ENCODE measurements around the gene CCDC12.

Gene CCDC12

DNA sequence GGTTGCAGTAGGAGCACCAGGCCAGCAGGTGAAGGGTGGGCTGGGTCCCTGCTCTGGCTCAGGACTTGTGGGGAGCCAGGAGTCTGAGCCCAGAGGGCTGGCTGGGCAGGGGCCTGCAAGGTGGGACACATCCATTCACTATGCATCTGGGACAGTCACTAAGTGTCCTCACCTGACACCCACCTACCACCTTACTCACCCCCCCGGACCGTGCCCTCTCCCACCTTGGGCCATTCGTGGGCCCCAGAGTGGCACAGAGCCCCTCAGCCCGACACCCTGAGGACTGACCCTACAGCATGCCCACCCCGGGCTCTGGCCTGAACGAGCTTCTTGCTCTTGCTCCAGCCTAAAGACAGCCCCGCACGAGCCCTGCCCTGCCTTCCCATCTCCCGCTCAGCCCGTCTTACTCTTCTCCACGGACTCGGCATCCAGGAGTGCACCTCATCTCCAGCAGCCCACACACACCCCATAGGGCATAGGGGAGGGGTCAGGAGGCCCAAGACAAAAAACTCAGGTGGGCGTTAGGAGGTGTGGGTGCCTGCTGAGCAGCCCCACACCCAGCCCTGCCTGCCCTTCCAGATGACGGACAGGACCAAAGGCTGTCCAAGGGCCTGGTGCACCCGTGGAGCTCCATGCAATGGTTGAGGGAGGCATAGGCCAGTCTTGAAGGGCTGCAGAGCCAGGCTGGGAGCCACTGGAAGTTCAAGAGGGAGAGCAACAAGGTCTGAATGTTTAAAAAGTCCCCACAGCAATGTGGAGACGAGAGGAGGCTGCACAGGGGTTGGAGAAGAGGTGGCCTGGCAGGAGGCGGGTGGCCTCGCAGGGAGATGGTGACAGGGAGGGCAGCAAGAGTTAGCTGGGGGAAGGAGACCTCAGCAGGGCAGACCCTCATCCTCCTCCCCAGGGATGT is 72.0 kb downstream of the CCDC12 start:
- DNase-seq (ENCODE audit: low read depth) = no peak

DNA sequence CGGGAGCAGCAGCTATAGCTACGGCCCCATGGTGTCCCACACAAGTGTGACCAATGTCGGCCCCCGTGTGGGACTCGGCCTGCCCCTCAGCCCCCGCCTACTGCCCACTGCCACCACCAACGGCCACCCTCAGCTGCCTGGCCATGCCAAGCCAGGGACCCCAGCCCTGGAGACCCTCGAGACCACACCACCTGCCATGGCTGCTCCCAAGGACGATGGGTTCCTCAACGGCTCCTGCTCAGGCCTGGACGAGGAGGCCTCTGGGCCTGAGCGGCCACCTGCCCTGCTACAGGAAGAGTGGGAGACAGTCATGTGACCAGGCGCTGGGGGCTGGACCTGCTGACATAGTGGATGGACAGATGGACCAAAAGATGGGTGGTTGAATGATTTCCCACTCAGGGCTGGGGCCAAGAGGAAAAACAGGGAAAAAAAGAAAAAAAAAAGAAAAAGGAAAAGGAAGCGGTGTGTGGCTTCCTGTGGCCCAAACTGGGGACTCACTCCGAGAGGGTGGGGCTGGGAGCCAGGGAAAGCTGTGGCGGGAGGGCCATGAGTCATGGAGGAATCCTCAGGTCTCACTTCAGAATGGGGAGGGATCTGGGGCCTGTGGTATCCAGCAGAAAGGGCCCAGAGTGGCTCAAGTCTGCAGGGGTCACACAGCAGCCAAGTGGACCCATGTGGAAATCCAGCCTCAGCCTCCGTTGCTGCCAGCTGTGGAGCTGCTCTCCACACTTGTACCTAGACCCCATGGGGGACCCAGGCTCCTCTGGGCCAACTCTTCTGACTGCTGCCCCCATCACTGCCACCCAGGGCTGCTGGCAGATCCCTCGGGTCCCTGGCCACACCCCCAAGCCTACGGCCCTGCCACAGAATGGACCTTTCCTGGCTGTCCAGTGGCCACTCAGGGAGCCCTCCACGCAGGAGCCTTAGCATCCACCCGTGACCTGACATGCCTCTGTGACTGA is 72.9 kb downstream of the CCDC12 start:
- DNase-seq (ENCODE audit: low read depth) = peak; percentile 60

DNA sequence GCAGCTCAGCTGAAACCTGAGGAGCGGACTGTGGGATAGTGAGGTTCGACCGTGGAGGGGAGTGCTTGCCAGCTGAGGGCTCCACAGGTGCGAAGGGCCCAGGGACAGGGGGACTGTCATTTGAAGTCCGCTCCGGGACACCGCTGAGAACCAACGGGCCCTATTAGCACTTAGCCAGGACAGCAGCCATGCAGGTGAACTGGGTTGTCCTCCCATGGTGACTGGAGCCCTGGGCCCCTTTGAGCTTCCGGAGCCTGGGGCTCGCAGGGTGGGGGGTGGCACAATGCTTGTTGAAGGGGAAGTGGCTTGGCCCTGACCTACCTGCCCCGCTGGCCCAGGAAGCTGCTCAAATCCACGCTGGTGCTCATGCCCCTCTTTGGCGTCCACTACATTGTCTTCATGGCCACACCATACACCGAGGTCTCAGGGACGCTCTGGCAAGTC is 74.3 kb downstream of the CCDC12 start:
- no peak for DNase-seq (ENCODE audit: low read depth)

DNA sequence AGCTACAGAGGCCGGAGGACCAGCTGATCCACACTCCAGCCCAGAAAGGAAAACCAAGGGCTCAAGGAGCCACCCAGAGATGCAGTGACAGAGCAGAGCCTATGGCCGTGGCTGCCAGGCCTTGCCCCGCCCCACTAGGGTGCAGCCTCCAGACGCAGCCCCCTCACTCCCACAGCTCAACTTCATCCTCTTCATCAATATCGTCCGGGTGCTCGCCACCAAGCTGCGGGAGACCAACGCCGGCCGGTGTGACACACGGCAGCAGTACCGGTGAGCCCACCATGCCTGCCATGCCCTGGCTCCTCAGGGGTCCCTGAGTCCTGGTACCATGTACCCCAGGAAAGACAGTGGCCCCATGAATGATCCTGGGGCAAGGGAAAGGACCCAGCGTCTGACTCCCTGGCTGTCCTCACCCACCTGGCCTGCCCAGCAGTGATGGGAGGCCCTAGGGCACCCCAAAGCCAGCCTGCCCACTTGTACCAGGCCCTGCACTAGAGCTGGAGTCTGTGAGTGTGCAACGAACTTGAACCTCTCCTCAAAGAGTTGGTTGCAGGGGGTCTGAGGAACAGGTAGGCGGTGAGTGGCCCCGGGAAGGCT is 74.9 kb downstream of the CCDC12 start:
- no peak for DNase-seq (ENCODE audit: low read depth)

DNA sequence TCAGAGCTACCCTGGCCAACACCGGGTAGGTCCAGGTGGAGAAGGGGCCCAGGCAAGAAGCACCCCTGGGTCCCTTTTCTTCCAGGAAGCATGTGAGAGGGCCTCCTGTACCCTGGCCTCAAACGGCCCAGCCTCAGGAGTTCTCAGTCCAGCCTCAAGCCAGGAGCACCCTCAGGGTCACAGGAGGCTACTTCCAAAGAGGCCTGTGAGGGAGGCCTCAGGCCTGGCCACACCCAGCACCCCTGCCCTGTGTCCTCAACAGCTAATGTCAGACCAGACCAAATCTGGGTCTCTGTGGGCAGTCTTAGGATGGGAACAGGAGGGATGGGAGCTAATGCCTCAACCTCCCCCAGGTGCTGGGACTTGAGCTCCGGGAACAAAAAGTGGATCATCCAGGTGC is 75.5 kb downstream of the CCDC12 start:
- DNase-seq (ENCODE audit: low read depth) = no peak

DNA sequence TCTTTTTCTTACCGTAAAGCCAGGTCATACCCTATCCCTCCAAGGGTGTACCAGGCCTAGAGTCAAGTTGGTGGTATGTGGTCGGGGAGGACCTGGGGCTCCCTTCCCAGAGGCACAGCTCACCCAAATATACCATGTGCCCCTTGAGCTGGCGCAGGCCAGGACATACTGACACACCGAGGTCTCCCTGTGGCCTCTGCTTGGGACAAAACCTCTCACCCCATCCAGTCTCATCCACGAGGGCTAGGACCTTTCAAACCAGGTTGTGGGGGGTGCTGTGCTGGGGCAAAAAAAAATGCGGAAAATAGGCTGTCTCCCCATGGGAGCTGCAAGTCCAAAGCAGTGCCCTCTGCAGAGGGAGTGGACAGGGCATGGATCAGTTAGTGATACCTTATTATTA is 76.2 kb downstream of the CCDC12 start:
- DNase-seq (ENCODE audit: low read depth) = no peak

DNA sequence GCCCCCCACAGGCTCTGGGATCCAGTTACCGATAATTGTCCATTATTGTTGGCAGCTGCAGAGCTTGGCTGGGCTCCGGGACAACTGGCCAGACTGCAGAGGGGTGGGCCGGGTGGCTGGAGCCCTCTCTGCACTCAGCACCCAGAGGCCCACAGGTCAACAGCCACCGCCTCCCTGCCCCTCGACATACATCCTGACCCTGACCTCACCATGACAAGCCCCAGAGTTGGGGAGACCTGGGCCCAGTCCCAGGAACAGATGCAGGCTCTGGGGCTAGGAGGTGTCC is 76.6 kb downstream of the CCDC12 start:
- DNase-seq (ENCODE audit: low read depth) = no peak

DNA sequence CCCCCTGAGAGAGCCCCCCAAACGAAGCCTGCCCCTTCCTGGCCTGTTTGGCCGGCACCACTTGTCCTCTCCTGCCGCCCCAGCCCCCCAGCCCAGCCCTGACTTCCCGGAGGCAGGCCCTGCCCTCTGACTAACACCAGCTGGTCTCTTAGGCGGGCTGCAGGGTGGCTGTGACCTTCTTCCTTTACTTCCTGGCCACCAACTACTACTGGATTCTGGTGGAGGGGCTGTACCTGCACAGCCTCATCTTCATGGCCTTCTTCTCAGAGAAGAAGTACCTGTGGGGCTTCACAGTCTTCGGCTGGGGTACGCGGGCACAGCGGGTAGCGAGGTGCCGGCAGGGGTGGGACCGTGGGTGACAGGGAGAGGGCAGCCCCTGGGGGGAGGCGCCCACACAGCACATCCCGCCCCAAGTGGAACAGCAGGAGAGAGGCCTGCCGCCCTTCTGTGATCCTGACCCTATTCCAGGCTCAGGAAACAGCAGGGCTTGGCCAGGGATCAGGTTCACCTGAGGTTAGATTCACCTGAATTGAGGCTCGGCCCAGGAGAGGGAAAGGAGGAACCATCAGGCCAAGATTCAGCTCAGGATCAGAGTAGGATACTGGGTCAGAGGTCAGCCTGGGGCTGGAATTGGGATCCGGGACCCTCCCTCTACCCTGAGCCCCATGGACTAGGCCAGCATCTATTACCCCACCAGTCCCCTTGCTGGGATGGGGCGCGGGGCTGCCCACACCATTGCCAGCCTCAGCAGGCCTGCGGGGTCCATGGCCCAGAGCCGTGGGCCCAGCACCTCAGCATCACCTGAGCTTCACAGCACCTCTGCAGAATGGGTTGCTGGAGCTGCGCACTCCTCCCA is 77.2 kb downstream of the CCDC12 start:
- DNase-seq (ENCODE audit: low read depth) = no peak

DNA sequence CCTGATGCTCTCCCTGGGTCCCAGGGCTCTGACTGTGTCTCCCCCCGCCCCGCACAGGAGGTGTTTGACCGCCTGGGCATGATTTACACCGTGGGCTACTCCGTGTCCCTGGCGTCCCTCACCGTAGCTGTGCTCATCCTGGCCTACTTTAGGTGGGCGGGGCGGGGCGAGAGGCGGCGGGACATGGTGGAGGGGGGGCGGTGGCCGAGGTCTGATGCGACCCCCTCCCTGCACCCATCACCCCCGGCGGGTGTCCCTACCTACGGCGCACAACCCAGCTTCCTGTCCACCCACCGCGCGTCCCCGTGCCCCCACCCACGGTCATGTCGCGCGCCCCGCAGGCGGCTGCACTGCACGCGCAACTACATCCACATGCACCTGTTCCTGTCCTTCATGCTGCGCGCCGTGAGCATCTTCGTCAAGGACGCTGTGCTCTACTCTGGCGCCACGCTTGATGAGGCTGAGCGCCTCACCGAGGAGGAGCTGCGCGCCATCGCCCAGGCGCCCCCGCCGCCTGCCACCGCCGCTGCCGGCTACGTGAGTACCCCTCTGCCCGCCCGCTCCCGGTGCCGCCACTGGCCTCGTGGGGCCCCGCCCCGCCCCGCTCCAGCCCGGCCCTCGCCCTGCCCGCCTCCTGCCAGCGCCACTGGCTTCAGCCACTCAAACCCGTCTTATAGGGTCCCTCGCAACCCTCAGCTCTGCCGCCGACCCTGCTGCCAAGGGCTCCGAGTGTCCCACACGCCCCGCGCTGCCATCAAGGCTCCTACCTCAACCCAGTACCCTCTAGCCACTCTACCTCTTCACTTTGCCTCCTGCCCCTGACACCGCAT is 78.0 kb downstream of the CCDC12 start:
- no peak for DNase-seq (ENCODE audit: low read depth)

DNA sequence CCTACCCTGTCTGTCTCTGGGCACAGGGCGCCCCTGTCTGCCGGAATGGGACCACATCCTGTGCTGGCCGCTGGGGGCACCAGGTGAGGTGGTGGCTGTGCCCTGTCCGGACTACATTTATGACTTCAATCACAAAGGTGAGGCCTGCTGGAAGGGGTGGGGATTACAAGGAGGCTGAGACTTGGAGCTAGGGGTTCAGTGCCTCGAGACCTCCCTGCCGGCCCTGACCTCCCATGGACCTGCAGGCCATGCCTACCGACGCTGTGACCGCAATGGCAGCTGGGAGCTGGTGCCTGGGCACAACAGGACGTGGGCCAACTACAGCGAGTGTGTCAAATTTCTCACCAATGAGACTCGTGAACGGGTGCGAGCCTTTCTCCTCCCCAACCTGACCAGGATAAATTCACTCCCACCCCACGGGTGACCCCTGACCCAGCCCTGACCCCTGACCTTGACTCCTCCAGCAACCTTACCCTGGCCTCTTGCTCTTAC is 78.7 kb downstream of the CCDC12 start:
- DNase-seq (ENCODE audit: low read depth) = no peak

DNA sequence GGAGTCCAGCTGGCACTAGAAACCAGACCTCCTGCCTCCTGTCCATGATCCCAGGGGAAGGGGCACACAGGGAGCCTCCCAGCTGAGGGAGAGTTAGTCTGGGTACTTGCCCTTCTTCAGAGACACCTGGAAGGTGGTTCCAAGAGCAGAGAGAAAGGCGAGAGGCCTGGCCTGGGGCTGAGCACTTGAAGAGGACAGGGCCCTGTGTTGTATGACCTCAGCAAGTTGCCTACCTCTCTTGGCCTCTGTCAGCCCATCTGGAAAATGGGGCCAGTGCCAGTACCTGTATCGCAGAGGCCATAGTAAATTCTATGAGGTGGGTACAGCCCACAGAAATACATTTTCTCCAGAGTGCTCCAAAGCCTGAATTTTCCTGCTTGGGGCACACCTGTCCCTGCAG is 79.5 kb downstream of the CCDC12 start:
- DNase-seq (ENCODE audit: low read depth) = no peak

DNA sequence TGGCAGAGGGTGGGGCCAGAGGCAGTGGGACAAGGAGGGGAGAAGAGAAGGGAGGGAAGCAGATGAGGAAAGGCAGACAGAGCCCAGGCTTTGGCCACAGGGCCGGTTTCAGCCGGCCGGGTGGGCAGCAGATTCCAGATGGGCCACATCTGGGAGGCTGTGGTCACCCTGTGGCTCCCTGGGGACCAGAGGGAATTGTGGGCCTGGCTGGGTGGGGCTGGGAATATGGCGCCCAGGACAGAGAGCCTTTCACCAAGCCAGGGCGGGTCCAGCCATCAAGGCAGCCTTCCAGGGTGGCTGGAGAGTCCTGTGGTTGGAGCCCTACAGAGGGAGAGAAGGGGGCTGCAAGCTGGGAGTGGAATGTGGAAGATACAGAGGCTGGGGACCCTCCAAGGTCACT is 80.2 kb downstream of the CCDC12 start:
- no peak for DNase-seq (ENCODE audit: low read depth)

DNA sequence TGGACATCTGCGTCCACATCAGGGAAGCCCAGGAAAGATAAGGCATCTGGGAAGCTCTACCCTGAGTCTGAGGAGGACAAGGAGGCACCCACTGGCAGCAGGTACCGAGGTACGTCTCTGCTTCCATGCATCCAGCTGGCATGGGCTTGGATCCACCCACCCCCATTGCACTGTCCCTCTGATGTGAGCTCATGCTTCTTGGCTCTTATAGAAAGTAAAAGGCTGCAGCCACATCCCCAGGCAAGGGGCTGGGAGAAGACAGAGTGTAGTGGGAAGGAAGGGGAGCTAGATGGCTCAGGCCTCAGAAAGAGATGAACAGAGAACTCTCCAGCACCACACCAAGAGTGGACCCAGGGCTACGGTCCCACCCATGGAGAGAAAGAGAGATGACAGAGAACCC is 80.8 kb downstream of the CCDC12 start:
- DNase-seq (ENCODE audit: low read depth) = no peak

DNA sequence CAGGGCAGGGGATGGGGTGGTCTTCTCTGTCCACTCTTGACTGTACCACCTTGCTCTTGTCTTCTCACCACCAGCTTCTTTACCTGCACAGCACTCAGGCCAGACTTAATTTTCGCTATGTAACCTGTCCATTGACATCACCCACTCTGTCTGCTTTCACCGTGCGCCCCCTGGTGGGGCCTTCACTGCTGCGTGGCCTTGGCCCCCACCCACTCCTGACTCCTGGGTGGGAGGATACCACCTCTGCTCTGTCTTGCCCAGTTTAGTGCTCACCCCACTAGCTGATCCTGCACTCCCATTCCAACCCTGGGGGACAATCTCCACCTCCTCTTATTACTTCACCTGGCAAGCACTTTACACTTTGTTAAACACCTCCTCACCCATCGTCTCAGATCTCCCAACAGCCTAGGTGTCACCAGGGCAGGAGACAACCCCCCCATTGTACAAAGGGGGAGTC is 81.3 kb downstream of the CCDC12 start:
- DNase-seq (ENCODE audit: low read depth) = no peak

DNA sequence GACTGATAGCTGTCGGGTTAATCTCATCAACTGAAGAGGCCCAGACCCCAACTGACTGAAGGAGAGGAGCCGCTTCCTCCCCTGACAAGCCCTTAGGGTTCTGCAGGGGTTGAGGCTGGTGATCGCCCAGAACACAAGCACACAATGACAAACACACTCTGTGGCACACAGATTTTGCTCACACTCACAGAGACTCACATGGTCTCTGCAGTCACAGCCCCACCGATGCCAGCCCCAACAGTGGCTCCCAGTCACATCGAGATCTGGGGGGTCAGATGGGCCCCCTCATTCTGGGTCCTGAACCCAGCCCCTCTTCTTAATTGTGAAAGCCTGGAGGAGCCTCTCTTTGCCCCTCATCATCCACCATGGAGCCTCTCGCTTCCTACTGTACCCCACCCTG is 82.3 kb downstream of the CCDC12 start:
- no peak for DNase-seq (ENCODE audit: low read depth)

DNA sequence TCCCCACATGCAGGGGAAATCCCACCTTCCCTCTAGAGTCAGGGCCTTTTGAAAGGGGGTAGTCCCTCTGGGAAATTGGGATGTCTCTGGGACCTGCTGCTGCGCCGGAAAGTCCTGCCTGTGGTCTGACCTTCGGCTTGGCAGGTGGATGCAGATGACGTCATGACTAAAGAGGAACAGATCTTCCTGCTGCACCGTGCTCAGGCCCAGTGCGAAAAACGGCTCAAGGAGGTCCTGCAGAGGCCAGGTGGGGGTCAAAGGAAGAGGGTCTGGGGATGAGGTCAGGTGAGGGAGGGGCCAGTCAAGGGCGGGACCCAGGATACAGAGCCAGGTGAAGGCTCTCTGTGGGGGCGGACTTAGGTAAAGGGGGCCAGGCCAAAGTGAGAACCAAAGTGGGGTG is 82.8 kb downstream of the CCDC12 start:
- no peak for DNase-seq (ENCODE audit: low read depth)

DNA sequence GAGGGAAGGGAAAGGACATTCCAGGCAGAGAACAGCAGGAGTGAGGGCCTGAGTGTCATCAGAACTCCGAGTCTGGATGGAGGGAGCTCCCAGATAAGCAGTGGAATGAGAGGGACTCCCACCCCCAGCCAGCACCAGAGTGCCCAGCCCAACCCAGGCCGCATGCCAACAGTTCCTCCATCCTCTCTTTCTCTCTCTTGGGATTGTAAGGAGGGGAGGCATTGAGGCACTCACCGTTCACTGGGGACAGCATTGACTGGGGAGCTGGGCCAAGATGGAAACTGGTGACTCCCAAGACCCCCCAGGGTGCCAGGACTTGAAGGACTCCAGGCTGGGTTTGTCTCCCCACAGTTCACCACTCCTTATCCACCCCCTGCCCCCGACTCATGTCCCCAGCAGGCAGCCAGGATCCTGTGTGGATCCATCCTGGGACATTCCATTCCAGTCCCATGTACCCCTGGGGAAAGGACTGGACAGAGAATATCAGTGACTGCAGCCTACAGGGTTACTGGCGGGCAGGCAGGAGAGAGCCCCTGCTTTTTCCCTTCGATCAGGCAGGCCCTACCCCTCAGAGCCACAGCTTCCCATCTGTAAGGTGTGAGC is 83.3 kb downstream of the CCDC12 start:
- DNase-seq (ENCODE audit: low read depth) = no peak

DNA sequence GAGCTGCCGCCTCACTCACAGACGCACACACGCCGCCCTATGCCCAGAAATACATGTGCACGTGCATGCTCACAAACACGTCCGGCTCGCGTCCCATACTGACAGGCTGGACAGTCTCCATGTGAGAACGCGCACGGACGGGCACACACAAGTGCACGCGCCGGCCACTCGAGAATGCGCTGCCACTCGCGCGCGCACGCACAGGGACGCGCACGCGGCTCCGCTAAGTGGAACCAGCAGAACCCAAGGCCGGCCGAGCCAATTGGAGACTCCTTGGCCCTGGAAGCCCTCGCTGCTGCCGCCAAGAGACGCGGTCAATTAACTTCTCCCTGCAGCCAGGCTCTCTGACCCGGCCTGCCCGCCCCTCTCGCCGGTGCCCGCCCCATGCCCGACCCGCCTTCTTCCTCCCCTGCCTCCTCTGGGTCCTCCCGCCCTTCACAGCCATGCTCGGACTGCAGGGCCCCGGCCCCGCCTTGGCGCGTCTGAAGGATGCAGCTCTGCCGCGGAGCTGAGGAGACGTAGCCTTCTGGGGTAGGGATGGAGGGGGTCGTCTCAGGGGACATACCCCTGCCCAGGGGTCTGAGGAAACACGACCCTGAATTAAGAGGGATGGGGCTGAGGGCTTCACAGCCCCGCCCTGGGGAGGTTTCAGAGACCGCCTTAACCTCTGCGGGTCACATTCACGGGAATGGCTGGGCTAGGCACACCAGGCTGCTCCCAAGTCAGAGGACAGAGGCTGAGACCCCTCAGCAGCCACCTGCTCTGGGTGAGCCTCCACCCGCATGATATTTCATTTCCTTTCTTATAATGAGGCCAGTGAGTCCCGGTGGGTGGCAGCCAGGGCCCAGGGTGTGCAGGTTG is 84.0 kb downstream of the CCDC12 start:
- DNase-seq (ENCODE audit: low read depth) = peak; percentile 80

DNA sequence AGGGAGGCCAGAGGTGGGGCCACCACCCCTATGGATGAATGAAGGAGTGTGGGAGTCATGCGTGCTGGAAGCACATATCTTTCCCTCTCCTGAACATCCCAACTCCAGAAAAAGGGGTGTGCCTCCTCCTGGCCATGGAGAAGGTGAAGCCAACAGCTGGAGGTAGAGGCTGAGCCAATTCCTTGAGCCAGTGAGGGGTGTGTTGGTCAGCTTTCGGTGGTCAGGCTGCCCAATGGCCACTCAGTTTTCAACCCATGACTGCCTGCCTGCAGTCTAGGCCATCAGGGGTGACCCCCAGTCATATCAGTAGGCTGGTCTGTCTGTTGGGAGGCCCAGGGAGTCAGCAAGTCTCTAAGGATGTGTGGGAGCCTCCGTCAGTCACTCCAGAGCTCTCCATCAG is 85.4 kb downstream of the CCDC12 start:
- no peak for DNase-seq (ENCODE audit: low read depth)

Data from HS-27A (cell line).